Stimulated activated CD4-positive, alpha-beta T cell treated with anti-CD3 and anti-CD28 coated beads, Interleukin-2, amount 100 ng/mL, for 48 hours (primary cell): ENCODE data around the gene MVP.

Experiments used
- DNase-seq, 2 donors: peaks; one replicate each; pipeline ENCODE4 v3.0.0-alpha.2; 2020

Gene MVP

DNA sequence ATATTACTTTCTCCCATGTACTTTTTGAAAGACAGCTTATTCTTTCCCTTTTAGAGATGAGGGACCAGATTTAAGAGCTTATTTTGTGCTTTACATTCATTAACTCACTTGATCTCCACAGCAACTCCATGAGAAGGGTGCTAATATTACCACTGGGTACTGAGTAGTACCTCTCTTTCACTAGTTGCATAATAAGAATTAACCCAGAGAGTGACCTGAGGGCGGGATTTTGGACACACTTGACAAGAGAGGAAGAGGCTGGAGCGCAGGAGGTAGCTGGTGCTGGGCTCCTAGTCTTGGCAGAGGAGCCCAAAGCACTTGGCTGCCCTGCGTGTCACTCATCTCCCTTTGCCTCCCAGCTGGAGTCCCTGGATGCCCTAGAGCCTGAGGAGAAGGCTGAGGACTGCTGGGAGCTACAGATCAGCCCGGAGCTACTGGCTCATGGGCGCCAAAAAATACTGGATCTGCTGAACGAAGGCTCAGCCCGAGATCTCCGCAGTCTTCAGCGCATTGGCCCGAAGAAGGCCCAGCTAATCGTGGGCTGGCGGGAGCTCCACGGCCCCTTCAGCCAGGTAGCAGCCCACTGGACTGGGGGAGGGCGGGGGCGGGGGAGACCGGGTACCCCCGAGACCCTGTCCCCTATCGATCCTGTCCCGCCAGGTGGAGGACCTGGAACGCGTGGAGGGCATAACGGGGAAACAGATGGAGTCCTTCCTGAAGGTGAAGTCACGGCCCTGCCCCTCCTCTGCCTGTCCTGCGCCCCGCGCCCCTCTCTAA lies 15.6 kb upstream of the MVP start:
- DNase-seq: no peak

DNA sequence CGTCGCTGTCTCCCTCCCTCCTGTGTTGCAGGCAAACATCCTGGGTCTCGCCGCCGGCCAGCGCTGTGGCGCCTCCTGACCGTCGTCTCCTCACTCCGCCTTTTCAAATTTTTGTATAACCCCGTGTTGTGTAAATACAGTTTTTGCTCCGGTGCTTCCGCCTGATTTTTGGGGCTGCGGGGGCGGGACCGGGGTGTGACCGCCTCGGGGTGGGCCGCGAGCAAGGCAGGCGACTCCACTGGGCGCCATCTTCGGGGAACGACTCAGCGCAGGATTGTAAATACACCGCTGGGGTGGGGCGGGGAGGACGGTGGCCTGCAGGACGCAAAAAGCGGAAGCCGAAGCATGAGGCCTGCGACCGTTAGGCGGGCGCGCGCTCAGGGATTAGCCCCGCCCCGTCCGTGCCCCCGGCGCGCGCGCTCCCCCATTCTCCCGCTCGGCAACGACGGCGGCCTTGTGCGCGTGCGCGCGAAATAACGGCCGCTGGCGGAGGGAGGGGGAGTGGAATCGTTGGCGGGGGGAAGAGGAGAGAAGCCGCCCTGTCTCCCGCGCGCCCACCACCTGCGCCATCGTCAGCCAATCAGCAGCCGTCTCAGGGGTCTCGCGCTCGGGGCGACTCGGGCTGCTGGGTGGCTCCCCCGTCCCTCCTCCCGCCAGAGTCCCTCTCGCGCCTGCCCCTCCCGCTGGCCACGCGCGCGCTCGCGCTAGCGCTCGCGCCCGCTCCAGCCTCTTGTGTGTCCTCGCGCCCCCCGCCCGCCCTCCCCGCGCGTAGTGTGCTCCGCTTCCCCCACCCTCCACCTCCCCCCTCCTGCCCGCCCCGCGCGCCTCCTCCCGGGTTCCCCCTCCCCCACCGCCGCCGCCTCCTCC lies 14.8 kb upstream of the MVP start:
- DNase-seq: peak; percentile 96

DNA sequence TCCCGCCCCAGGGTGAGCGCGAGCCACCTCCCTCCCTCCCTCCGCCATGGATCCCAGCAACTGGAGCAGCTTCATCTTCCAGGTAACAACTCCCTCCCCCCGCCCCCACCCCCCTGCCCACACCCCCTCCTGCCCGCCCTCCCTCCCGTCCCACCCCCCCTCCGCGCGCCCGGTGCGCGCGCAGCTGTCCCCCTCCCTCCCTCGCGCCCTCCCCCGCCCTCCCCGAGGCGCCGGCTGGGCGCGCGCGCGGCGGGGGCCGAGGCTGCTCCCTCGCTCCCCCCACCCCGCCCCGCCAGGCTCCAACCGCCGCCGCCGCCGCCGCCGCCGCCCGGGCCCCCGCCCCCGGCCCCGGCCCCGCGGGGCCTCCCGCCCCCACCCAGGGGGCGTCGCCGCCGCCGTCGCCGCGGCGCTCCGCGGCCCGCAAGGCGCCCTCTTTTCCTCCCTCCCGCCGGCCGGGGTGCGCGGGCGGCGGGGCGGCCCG lies 14.1 kb upstream of the MVP start, which contains the start of gene MAZ:
Gene MAZ (plus strand): TSS at position 431 of the 481 bp plus-strand sequence. CDS start 173 bp downstream, outside the sequence.
- DNase-seq: peak in 1 of 2 donors; percentile 71

DNA sequence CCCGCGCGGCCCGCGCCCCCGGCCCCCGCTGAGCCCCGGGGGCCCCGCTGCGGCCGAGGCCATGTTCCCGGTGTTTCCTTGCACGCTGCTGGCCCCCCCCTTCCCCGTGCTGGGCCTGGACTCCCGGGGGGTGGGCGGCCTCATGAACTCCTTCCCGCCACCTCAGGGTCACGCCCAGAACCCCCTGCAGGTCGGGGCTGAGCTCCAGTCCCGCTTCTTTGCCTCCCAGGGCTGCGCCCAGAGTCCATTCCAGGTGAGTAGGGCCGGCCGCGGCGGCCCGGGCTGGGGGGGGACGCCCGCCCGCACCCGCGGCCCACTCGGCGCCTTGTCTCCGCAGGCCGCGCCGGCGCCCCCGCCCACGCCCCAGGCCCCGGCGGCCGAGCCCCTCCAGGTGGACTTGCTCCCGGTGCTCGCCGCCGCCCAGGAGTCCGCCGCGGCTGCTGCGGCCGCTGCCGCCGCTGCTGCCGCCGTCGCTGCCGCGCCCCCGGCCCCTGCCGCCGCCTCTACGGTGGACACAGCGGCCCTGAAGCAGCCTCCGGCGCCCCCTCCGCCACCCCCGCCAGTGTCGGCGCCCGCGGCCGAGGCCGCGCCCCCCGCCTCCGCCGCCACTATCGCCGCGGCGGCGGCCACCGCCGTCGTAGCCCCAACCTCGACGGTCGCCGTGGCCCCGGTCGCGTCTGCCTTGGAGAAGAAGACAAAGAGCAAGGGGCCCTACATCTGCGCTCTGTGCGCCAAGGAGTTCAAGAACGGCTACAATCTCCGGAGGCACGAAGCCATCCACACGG lies 13.4 kb upstream of the MVP start:
- peak in 1 of 2 donors; percentile 53 for DNase-seq

DNA sequence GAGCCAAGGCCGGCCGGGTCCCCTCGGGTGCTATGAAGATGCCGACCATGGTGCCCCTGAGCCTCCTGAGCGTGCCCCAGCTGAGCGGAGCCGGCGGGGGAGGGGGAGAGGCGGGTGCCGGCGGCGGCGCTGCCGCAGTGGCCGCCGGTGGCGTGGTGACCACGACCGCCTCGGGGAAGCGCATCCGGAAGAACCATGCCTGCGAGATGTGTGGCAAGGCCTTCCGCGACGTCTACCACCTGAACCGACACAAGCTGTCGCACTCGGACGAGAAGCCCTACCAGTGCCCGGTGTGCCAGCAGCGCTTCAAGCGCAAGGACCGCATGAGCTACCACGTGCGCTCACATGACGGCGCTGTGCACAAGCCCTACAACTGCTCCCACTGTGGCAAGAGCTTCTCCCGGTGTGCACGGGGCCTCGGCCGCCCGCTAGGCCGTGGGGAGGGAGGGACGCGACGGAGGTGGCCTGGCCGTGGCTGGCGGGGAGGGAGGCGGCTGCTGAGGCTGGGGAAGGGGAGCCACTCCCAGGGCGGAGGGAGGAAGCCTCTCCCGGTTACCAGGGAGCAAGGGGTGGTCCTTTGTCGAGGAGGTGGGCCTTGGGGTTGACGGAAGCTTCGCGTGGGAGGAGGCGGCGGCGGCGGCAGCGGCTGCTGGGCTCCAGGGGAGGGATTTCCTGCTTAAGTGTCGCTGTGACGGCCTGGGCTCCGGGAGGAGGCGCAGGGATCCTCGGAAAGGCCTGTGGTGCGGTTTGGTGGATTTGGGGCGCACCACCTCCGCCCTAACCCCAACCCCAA lies 12.6 kb upstream of the MVP start:
- peak; percentile 77 to 78 for DNase-seq

DNA sequence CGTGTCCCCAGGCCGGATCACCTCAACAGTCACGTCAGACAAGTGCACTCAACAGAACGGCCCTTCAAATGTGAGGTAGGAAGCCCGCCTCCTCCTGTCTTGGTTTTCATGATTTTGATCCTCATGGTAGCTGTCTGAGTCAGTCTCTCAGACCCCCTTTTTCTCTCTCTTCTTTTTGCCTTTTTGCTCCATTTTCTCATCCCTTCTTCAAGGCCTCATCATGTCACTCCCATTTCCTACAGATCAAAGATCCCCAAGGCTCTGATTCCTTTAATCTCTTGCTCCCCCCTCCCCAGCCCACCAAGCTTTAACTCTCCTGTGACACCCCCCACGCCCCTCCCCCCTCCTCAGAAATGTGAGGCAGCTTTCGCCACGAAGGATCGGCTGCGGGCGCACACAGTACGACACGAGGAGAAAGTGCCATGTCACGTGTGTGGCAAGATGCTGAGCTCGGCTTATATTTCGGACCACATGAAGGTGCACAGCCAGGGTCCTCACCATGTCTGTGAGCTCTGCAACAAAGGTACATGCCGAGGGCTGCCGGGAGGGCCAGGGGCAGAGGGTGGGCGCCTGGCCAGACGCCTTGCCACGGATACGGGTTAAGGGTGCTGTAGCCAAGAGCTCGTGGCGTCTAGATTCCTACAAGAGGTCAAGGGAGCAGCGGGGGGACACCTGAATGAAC lies 11.9 kb upstream of the MVP start:
- DNase-seq: no peak

DNA sequence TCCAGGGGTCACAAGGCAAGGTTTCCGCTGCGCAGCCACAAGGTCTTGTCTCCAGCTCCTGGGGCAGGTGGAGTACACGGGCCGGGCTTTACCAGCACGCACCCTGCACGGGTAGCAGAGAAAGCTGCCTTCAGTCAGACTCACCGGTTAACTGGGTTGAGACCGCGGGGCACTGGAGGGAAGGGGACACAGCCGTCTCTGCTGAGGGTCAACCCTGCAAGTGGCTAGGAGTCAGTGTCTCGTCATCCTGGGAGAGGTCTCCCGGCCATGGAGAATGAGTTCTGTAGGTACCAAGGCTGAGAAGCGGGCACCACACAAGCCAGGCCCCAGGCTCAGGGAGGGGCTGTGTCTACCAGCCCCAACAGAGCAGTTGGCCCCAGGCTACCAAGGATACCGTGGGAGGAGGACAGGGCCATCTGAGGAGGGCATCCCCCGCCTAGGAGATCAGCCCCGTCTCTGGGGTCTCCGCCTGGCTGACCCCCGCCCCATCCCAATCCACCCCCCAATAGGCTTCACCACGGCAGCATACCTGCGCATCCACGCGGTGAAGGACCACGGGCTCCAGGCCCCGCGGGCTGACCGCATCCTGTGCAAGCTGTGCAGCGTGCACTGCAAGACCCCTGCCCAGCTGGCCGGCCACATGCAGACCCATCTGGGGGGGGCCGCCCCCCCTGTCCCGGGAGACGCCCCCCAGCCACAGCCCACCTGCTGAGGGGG lies 11.1 kb upstream of the MVP start:
- DNase-seq: no peak

DNA sequence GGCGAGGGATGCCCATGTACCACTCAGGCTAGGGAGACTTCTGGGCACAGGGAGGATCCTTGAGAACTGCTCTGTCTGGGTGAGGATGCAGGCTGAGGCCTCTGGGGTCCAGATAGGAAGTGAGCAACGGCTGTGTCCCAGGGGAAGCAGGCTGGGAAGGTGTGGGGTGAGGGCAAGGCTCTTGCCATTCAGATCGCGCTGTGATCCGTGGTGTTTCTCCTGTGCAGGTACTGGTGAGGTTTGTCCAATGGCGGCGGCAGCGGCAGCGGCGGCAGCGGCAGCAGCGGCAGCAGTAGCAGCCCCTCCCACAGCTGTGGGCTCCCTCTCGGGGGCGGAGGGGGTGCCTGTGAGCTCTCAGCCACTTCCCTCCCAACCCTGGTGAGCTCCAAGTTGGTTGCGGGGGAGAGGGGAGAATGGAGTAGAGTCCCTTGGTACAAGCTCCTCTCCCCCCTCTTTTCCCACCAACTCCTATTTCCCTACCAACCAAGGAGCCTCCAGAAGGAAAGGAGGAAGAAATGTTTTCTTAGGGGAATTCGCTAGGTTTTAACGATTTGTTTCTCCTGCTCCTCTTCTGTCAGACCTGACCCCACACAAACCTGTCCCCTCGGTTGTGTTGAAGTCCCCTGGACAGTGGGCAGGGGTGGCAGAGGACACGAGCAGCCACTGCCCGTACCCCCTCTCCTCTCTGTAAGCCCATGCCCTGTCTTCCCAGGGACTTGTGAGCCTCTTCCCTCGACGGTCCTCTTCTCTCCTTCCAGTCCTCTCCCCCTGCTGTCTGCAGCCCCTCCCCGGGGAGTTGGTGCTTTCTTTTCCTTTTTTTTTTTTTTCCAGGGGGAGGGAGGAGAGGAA lies 10.2 kb upstream of the MVP start:
- no peak for DNase-seq

DNA sequence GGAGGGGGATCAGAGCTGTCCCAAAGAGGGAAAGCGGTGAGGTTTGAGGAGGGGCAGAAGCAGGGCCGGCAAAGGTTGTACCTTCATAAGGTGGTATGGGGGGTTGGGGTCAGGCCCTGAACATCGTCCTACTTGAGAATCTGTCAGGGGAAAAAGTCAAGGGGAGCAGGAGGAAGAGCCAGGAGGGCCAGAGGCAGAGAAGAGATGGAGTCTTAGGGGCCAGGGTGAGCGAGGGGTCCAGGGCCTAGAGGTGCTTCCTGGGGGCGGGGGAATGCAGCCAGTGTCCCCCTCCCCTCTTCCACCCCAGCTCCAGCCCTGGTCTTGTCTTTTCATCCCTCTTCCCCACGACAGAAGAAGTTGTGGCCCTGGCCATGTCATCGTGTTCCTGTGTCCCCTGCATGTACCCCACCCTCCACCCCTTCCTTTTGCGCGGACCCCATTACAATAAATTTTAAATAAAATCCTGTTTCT lies 9.5 kb upstream of the MVP start:
- DNase-seq: no peak

DNA sequence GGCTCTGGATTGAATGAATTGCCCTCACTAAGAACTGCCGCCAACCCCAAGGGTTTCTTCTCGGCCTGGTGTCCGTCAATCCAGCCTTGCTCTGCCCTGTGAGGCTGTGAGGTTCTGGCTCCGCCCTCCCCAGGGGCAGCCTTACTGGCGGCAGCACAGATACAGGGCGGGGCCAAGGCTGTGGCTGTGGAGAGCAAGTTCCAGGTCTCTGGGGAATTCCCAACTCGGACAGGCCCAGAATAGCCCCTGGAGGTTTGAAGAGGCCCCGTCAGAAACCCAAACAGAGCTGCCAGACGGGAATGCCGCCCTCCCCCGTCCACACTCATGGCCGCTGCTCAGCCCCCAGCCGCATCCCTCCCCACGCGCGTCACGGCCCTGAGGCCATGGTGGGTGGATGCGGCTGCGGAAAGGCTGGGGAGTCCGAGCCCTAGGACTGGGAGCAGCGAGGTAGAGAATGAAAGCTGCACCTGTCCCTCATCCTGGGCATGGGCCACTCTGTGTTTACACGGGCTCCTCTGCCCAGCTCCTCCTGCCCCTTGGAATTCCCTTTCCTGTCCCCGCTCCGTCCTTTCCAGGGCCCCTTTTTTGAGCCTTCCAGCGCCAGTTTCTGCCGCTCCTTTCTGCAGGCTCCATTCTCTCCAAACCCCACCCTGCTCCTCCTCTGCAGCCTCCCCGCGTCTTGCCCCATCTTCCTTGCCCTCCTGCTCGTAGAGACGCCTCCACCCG lies 8.9 kb upstream of the MVP start:
- peak; percentile 72 to 73 for DNase-seq

DNA sequence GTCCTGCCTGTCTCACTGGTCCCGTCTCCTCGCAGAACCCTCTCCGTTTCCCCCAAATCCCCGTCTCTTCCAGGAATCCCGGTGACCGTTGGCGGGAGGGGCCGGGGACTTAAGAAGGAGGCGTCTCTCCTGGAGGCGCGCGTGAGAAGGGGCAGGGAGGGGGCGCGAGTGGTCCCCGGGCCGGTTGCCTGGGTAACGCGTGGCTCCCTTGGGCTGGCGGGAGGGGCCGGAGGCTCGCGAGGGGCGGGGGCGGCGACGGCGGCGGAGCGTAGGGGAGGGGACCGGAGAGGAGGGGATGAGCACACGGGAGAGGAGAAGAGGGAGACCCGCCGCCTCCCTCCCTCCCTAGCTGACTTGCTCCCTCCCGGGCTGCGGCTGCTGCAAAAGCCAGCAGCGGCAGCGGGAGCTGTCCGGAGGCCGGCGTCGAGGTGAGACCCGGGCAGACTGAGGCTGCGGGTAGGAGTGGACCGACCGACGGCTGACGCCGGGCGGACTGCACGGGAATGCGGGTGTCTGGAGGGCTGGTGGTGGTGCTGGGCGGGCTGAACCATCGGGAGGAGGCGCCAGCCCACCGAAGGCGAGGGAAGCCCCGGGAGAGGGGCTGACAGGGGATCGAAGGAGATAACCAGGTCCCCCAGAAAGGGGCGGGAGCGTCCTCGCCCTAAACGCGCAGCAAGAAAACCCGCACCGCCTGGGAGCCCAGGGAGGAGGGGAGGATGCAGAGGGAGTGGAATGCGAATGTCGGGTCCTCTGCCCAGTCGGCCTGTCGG lies 8.2 kb upstream of the MVP start, which contains the start of gene PRRT2:
Gene PRRT2 (plus strand): TSS at position 298 of the 770 bp plus-strand sequence. CDS start 862 bp downstream, outside the sequence.
- DNase-seq: no peak

DNA sequence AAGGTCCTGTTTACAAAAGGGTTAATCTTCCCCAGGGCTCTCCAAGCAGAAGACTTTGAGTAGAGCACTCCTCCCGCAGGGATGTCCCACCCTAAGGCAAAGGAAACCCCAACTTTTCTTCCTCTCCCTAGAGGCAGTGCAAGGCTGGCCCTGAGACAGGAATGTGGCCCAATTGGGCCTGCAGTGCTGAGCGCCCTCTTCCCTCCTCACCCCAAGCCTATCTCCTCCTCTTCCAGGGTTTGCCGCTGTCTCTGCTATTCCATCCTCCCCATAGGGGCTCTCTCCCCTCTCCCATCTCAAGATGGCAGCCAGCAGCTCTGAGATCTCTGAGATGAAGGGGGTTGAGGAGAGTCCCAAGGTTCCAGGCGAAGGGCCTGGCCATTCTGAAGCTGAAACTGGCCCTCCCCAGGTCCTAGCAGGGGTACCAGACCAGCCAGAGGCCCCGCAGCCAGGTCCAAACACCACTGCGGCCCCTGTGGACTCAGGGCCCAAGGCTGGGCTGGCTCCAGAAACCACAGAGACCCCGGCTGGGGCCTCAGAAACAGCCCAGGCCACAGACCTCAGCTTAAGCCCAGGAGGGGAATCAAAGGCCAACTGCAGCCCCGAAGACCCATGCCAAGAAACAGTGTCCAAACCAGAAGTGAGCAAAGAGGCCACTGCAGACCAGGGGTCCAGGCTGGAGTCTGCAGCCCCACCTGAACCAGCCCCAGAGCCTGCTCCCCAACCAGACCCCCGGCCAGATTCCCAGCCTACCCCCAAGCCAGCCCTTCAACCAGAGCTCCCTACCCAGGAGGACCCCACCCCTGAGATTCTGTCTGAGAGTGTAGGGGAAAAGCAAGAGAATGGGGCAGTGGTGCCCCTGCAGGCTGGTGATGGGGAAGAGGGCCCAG lies 7.3 kb upstream of the MVP start:
- DNase-seq: no peak

DNA sequence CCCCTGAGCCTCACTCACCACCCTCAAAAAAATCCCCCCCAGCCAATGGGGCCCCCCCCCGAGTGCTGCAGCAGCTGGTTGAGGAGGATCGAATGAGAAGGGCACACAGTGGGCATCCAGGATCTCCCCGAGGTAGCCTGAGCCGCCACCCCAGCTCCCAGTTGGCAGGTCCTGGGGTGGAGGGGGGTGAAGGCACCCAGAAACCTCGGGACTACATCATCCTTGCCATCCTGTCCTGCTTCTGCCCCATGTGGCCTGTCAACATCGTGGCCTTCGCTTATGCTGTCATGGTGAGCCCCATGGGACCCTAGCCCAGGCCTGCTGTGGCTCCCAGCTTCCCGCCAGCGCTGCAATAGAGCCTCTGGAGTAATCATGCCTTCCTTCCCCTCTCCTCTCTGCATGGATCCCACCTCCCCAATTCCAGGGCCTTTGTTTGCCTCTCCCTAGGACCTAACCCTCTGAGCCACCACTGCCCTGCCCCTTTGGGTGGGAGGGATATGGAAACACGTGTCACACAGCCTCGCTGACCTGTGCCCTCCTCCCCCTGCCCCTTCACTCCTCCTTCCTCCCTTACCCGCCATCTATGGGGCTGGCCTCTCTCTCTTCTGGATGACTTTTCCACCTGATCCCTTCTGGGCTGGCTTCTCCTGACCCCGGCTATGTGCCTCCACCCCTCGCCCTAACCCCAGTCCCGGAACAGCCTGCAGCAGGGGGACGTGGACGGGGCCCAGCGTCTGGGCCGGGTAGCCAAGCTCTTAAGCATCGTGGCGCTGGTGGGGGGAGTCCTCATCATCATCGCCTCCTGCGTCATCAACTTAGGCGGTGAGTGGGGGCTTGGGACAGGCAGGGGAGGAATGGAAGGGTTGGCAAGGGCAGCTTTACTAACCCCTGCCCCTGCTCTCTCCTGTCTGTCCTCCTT lies 6.4 kb upstream of the MVP start:
- no peak for DNase-seq

DNA sequence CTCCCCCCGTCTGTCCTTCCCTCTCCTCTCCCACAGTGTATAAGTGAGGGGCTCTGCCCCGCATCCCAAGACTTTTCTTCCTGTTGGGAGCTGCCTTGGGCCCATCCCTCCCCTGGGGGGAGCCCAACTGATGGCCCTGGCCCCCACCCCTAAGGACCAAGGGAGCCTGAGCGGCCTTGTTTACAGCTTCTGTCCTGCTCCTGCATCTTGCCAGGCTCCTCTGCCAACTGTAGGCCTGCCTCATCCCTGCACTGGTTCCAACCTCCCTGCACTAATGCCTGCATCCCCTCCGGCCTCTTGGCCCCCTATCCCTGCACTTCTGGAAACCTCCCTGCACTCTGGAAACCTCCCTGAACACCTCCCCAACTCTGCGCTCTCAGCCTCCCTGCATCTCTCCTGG lies 5.7 kb upstream of the MVP start:
- no peak for DNase-seq

DNA sequence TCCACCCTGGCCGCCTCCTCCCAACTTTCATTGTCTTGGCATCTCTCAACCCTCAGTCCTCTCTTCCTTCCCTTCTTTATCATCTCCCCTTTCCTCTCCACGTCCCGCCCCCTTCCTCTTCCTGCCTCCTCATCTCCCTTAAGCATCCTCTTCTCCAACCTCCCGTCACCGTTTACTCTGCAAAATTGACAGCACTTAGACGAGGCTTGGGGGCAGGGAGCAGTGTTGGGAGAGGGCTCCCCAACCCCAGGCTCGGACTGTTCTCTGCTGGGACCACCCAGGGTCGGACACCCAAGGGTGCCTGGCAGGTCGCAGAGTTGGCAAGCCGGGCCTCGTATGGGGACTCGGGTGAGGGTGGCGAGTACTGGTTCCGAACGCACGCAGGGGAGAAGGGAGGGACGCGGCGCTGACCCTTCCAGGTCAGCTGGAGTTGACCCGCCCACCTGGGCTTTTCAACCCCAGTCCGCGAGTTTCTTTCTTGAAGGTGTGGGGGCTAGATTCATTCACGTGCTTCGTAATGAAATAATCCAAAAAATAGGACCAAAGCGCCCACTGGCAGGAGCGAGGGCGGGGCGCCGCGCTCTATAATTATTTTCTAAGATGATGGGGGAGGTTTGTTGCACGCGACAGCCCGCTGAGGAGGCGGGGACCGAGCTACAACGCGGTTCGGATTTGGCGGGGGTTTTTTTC lies 5.1 kb upstream of the MVP start:
- no peak for DNase-seq
